Measurements from ENCODE around the gene ALKBH8.

DNA sequence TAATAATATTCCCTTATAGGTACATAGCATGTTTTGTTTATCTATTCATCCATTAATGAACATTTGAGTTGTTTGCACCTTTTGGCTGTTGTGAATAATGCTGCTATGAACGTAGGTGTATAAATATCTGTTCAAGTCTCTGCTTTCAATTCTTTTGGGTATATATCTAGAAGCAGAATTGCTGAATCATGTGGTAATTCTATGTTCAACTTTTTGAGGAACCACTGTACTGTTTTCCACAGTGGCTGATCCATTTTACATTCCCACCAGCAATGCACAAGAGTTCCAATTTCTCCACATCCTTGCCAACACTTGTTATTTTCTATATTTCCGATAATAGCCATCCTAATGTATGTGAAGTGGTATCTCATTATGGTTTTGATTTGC lies 56.7 kb downstream of the ALKBH8 start:
- TF ChIP-seq POLR2A (IDR thresholded peaks at IDR 0.05): no peak
- TF ChIP-seq, protein P1, sequence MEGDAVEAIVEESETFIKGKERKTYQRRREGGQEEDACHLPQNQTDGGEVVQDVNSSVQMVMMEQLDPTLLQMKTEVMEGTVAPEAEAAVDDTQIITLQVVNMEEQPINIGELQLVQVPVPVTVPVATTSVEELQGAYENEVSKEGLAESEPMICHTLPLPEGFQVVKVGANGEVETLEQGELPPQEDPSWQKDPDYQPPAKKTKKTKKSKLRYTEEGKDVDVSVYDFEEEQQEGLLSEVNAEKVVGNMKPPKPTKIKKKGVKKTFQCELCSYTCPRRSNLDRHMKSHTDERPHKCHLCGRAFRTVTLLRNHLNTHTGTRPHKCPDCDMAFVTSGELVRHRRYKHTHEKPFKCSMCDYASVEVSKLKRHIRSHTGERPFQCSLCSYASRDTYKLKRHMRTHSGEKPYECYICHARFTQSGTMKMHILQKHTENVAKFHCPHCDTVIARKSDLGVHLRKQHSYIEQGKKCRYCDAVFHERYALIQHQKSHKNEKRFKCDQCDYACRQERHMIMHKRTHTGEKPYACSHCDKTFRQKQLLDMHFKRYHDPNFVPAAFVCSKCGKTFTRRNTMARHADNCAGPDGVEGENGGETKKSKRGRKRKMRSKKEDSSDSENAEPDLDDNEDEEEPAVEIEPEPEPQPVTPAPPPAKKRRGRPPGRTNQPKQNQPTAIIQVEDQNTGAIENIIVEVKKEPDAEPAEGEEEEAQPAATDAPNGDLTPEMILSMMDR (IDR thresholded peaks at IDR 0.05): no peak
